Medulla oblongata (tissue), 1 donor: ENCODE results near the gene GNPDA2.

Source experiments
- DNase-seq: peaks from one replicate; pipeline ENCODE4 v3.0.0-alpha.2; 2015; ENCODE audit errors: extremely low spot score

GNPDA2 gene

DNA sequence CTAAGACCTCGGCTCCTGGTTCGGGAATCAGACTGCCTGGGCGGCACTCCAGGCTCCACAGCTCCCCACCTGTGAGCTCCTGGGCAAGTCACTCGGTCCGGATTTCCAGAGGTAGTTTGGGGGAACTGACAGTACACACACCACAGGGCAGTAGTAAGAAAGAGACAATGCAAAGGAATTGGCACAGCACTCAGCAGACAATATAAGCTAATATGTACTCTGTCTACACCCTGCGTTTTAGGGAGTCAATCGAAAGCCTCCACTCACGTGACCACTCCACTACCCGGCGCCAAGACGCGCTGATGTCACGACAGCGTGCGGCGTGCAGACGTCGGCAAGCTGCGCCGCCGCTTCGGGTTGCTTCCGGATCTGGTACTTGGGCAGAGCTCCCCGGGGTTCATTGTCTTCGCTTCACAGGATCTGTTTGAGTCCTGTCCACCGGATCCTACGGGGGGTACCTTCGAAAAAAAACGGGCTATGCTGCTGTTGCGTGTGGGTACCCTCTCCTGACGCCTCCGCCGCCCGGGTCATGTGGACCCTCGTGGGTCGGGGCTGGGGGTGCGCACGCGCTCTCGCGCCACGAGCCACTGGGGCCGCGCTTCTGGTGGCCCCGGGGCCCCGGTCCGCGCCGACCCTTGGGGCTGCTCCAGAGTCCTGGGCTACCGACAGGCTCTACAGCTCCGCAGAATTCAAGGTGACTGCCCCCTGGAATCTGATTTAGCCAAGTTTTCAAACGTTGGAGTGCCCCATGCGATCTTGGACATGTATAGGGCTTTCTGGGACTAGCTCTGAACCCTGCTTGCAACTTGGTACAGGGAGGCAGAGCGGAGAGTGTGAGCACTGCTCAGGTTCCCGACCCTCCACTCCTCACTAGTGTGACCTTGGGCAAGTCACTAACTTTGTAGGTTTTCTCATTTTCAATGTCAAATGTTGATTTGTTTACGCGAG is 48.0 kb downstream of the GNPDA2 start, which contains the start of gene GUF1:
TSS of gene GUF1 (plus strand) at position 327 of the 948 bp plus-strand sequence. CDS start at position 530, 203 bp downstream.
- DNase-seq, result peak; percentile 96

GRCh38 chr4:44675366-44675765 is 51.0 kb downstream of the GNPDA2 start:
- no peak for DNase-seq

GRCh38 chr4:44674471-44674870 is 51.9 kb downstream of the GNPDA2 start:
- no peak for DNase-seq

DNA sequence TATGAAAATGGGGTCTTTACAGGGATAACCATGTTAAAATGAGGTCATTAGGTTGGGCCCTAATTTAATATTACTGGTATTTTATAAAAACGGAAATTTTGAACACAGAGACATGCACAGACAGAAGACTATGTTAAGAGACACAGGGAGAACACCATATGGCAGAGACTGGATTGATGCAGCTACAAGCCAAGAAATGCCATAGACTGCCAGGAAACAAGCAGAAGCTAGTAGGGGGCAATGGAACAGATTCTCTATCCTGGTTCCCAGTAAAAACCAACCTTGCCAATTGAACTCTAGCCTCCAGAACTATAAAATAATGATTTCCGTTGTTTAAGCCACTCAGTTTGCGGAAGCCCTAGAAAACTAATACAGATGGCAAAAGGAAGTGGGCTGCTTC is 54.7 kb downstream of the GNPDA2 start:
- DNase-seq, result no peak

DNA sequence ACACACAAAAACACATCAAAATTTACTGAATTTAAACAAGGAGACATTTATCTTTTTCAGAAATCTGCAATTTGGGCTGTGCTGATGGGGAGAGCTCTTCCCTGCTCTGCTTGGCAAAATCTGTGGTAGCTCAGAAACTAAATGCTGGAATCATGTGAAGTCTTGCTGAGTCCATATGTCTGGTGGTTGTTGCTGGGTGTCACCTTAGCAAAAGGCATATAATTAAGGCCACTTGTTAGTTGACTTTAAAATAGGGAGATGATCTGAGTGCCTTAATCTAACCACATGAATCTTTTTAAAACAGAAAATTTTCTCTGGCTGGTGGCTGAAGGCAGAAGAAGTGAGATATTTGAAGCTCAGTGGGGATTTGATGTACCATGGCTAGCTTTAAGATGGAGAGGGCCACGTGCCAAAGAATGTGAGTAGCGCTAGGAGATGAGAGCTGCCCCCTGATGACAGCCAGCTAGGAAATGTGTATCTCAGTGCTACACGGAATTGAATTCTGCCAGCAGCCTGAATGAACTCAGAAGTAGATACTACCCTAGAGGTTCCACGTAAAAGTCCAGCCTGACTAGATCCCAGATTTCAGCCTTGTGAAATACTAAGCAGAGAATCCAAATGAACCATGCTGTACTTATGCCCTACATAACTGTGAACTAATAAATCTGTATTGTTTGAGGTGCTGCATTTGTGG is 55.7 kb downstream of the GNPDA2 start:
- no peak for DNase-seq

- DNase-seq, result no peak
Measured at GRCh38 chr4:44668526-44668925, 57.8 kb downstream of the GNPDA2 start.

DNA sequence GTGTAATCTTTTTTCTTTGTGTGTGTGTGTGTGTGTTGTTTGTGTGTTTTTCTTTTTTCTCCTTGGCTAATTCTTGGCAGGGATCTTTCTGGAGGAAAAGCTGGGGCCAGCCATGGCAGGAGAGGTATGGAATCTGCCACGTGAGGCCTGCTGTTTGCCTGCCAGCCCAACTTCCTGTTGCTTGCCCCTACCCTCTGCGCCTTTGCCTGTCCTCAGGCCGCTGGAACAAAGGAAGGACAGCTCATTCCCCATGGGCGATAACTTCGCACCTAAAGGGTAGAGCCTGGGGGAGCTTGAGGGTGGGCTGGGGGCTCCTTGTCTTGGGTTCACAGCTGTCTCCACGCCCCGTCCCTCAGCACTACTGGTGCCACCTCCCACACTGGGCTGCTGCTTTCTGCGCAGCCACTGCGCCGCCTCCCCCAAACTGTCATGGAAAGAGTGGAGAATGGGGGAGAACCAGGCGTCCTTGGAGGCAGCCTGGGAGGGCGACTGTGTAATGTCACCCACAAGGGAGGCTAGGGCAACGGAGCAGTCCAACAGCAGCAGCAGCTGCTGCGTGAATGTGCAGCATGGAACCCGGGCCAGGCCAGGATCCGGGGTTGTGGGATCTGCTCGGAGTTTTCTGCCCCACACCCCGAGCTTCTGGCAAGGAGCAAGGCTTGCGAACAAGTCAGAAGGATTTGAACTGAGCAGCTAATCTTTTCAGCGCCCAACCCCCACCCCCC is 62.7 kb downstream of the GNPDA2 start:
- no peak for DNase-seq

- peak; percentile 33 for DNase-seq
Measured at GRCh38 chr4:44662623-44663005, 63.7 kb downstream of the GNPDA2 start.

DNA sequence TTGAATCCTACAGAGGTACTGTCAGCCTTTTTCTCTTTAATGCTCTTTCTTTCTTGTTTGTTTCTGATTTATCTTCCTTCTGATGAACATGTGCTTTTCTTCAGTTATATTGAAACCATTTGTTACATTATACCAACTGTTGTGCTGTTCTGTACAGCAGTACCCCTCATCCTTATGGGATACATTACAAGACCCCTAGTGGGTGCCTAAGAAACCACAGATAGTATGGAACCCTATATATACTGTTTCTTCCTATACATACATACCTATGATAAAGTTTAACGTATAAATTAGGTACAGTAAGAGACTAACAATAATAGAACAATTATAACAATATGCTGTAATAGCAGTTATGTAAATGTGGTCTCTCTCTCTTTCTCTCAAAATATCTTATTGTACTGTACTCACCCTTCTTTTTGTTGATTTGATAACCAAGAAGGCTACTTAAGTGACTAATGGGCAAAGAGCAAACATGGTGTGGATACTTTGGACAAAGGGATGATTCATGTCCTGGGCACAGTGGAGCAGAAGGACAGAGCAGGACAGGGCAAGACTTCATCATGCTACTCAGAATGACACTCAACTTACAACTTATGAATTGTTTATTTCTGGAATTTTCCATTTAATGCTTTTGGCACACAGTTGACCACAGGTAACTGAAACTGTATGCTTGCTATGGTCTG is 64.3 kb downstream of the GNPDA2 start:
- no peak for DNase-seq

GRCh38 chr4:44660396-44660795 is 66.0 kb downstream of the GNPDA2 start:
- no peak for DNase-seq

DNA sequence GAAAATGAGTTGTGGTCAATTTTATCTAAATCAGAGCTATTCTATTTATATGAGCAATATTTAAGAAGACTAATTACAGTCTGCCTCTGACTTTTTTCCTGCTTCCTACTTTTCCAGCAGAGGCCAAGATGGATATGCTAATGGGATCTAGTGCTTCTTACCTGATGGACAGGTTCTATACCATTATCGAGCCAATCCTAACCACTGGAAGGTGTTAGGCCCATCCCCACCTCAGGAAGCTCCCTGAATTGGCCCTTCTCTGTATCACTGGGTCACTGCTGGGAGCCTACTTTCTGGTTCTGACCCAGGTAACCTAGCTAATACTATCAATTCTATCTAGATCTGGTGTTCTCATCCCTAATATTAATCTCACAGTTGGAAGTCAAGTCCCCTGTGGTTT is 74.4 kb downstream of the GNPDA2 start:
- DNase-seq, result no peak
